NCI-H226 (cell line): Measurements from ENCODE around the gene PAN3.
"Not testable (repeated sequence)": the region's sequence is repeated elsewhere in the genome, so short reads cannot be mapped to it uniquely, and the experiment has no call there.

ENCODE experiments used
- DNase-seq: peaks from one replicate; pipeline ENCODE4 v3.0.0-alpha.2; 2015

The PAN3 gene

GRCh38 chr13:28138012-28138755, at the start of gene PAN3:
TSS of gene PAN3 (plus strand) at chr13:28138545. CDS start at chr13:28138658, 113 bp downstream.
- DNase-seq = peak; percentile 73

GRCh38 chr13:28089065-28089464, 49.3 kb upstream of the PAN3 start:
- DNase-seq = no peak

- no peak for DNase-seq
Observed at GRCh38 chr13:28092431-28092830, 45.9 kb upstream of the PAN3 start.

GRCh38 chr13:28093881-28094280, 44.5 kb upstream of the PAN3 start:
- DNase-seq = no peak

- no peak for DNase-seq
Observed at GRCh38 chr13:28094306-28094705, 44.0 kb upstream of the PAN3 start.

GRCh38 chr13:28097503-28097902, 40.8 kb upstream of the PAN3 start:
- DNase-seq = no peak

- no peak for DNase-seq
Observed at GRCh38 chr13:28099396-28100149, 38.8 kb upstream of the PAN3 start.

- DNase-seq = peak; percentile 79
Observed at GRCh38 chr13:28100150-28101121, 37.9 kb upstream of the PAN3 start, which contains the start of gene FLT3. TSS of gene FLT3 (minus strand) at chr13:28100576. CDS start at chr13:28100510, 66 bp downstream.

- DNase-seq = not testable (repeated sequence)
Observed at GRCh38 chr13:28101886-28102285, 36.5 kb upstream of the PAN3 start.

- DNase-seq = no peak
Observed at GRCh38 chr13:28106976-28107375, 31.4 kb upstream of the PAN3 start.

GRCh38 chr13:28110414-28110813, 27.9 kb upstream of the PAN3 start:
- no peak for DNase-seq

- no peak for DNase-seq
Observed at GRCh38 chr13:28116736-28117135, 21.6 kb upstream of the PAN3 start.

- DNase-seq = no peak
Observed at GRCh38 chr13:28117689-28118377, 20.5 kb upstream of the PAN3 start.

- no peak for DNase-seq
Observed at GRCh38 chr13:28120317-28120716, 18.0 kb upstream of the PAN3 start.

- no peak for DNase-seq
Observed at GRCh38 chr13:28121224-28121623, 17.1 kb upstream of the PAN3 start.

- no peak for DNase-seq
Observed at GRCh38 chr13:28128030-28128429, 10.3 kb upstream of the PAN3 start.

- no peak for DNase-seq
Observed at GRCh38 chr13:28128926-28129325, 9.4 kb upstream of the PAN3 start.

GRCh38 chr13:28129911-28130693, 8.2 kb upstream of the PAN3 start:
- DNase-seq = no peak

GRCh38 chr13:28131646-28132045, 6.7 kb upstream of the PAN3 start:
- no peak for DNase-seq

- DNase-seq = no peak
Observed at GRCh38 chr13:28136916-28137315, 1.4 kb upstream of the PAN3 start.

- no peak for DNase-seq
Observed at GRCh38 chr13:28137596-28137995, 749 bp upstream of the PAN3 start.
